Astrocyte of the spinal cord (primary cell): ENCODE results near the gene MEGF8.

Experiments used
- DNase-seq: peaks from one replicate; pipeline ENCODE4 v3.0.0; 2011; ENCODE audit warnings: low read depth, low spot score
- H3K4me3 ChIP-seq: 2 replicates; pipeline ENCODE4 v1.5.1; 2011; ENCODE audit warnings: low read depth, mild to moderate bottlenecking, low read length, moderate library complexity
- in situ Hi-C: cut with HindIII; loops from 2 replicates; pipeline ENCODE4 v1.10.0; 2017; ENCODE audit warnings: low sequenced_read_pairs
- TF ChIP-seq, protein P1 (sequence below): IDR thresholded peaks from 2 replicates; pipeline ENCODE4 v1.5.1; 2012; ENCODE audit warnings: low read depth, mild to moderate bottlenecking, low read length, inconsistent platforms

The MEGF8 gene

DNA sequence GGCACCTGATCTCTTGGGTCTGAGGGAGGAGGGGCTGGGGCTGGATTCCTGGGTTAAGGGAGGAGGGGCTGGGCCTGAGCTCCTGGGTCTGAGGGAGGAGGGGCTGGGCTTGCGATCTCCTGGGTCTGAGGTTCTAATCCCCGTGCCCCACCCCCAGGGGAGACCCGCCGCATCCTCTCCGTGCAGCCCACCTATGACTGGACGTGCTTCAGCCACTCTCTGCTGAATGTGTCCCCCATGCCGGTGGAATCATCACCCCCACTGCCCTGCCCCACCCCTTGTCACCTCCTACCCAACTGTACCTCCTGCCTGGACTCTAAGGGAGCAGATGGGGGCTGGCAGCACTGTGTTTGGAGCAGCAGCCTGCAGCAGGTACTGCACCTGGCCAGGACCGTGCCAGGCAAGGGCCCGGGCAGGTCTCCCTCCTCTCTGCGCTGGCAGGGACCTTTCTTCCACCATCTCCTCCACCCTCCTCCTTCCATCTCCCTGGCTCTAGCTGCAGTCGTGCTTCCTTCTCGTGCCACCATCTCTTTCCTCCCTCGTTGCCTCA, 37.5 kb downstream of the MEGF8 start:
- TF ChIP-seq, protein P1, sequence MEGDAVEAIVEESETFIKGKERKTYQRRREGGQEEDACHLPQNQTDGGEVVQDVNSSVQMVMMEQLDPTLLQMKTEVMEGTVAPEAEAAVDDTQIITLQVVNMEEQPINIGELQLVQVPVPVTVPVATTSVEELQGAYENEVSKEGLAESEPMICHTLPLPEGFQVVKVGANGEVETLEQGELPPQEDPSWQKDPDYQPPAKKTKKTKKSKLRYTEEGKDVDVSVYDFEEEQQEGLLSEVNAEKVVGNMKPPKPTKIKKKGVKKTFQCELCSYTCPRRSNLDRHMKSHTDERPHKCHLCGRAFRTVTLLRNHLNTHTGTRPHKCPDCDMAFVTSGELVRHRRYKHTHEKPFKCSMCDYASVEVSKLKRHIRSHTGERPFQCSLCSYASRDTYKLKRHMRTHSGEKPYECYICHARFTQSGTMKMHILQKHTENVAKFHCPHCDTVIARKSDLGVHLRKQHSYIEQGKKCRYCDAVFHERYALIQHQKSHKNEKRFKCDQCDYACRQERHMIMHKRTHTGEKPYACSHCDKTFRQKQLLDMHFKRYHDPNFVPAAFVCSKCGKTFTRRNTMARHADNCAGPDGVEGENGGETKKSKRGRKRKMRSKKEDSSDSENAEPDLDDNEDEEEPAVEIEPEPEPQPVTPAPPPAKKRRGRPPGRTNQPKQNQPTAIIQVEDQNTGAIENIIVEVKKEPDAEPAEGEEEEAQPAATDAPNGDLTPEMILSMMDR = no peak
- no peak overlapping the region for H3K4me3 ChIP-seq
- DNase-seq = no peak
- in situ Hi-C loops = no loop called here

DNA sequence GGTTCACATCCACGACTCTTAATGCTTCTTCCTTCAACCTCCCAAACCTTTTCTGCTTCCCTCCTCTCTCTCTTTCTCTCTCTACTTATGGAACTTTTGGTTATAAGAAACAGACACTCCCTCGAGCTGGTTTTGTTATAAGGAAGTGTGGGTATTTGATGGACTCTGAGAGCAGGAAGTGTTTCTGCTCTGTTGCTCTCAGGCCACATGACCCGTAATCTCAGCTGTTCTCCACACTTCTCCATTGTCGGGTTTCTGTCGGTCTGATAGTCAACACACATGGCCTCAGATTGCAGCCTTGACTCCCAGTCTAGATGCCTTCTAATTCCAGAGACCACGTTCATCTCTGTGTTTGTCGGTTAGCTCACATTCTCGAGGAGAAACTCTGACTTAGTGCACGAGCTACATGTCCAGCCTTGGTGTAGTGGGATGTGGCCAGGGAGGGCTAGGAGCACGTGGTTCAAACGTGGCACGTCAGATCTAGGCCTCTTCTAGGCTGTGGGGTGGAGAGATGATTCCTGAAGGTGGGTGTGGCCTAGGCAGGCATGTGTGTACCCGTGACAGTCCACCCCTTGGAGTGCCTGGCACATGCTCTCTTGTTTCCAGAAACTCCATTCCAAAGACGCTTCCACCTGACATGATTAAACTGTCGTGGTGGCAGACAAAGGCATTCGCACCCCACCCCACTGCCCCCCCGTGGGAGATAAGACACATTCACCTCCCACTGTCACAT, 38.3 kb downstream of the MEGF8 start:
- no peak for DNase-seq
- H3K4me3 ChIP-seq = no peak overlapping the region
- in situ Hi-C loops = no loop called here
- TF ChIP-seq, protein P1 = no peak

DNA sequence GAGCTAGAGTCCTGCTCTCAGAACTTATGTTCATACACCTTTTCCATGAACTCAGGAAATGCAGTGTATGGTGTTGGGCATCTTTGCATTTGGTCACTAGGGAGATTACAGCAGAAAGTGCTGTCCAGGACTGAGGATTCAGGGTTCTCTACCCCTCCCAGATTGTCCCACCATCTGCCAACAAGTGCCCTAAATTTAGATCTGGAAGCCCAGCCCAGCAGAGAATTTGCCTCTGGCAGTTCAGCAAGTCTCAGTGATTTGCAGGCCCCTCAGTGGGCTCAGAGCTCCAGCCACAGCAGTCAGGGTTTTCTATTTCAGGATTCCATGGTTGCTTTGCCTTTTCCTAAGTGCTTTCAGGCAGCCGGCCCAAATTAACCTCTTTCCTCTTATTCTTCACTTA, 41.2 kb downstream of the MEGF8 start:
- no peak overlapping the region for H3K4me3 ChIP-seq
- TF ChIP-seq, protein P1 = no peak
- in situ Hi-C loops = no loop called here
- no peak for DNase-seq

DNA sequence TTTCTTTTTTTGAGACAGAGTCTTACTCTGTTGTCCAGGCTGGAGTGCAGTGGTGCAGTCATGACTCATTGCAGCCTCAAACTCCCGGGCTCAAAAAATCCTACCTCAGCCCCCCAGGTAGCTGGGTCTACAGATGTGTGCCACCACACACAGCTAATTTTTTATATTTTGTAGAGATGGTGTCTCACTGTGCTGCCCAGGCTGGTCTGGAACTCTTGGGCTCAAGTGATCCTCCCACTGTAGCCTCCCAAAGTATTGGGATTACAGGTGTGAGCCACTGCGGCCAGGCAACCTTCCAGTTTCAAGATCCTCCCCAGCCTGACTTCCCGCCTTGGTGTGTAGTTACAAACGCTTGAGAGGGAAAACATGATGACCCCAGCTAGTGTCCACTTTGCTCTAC, 42.5 kb downstream of the MEGF8 start:
- no peak for DNase-seq
- no peak overlapping the region for H3K4me3 ChIP-seq
- TF ChIP-seq, protein P1 = no peak
- in situ Hi-C loops = no loop called here

DNA sequence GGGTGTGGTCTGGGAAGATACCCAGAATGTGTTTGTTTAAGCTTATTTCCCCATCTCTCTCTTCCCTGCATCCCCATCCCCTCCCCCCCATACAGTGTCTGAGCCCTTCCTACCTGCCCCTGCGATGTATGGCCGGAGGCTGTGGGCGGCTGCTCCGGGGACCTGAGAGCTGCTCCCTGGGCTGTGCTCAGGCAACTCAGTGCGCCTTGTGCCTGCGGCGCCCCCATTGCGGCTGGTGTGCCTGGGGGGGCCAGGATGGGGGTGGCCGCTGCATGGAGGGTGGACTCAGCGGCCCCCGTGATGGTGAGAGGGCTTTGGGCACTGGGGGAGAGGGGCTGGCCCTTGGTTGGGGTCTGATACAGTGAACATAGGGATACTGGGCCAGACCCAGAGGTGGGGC, 42.9 kb downstream of the MEGF8 start:
- no peak for DNase-seq
- in situ Hi-C loops = no loop called here
- no peak overlapping the region for H3K4me3 ChIP-seq
- TF ChIP-seq, protein P1 = no peak

DNA sequence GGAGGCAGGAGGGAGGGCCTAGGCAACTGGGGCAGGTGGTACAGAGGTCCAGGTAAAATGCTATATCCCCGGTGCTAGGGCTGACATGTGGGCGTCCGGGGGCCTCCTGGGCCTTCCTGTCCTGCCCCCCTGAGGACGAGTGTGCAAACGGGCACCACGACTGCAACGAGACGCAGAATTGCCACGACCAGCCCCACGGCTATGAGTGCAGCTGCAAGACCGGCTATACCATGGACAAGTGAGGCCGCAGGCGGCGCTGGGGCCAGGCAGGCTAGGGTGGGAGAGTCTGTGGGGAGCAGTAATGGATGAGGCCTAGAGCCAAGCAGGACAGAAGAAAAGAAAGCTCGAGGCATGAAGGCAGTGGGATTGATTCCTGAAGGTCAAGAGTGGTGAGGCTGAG, 43.3 kb downstream of the MEGF8 start:
- TF ChIP-seq, protein P1 = no peak
- in situ Hi-C loops = no loop called here
- H3K4me3 ChIP-seq = no peak overlapping the region
- no peak for DNase-seq
